H9 (cell line): ENCODE measurements around the gene CFAP141. TPM values are rescaled to one million over a fixed set of nuclear protein-coding genes. Genes with fewer than 3 reads are reported as not detected.

Experiments
- DNase-seq: peaks from one replicate; pipeline ENCODE4 v3.0.0-alpha.2; 2017
- H2AFZ ChIP-seq: one replicate; pipeline ENCODE4 v1.6.1; 2013; ENCODE audit warnings: mild to moderate bottlenecking, low read length, control low read depth, moderate library complexity
- H2AK5ac ChIP-seq: 2 replicates; pipeline ENCODE4 v1.6.1; 2013; ENCODE audit warnings: low read length, control low read depth, mixed read lengths; ENCODE audit not compliant: insufficient read length
- H2BK120ac ChIP-seq: one replicate; pipeline ENCODE4 v1.6.1; 2013; ENCODE audit warnings: low read depth, mild to moderate bottlenecking, low read length, control low read depth, inconsistent platforms; ENCODE audit not compliant: poor library complexity, severe bottlenecking
- H2BK12ac ChIP-seq: 2 replicates; pipeline ENCODE4 v1.6.1; 2013; ENCODE audit warnings: low read length, control low read depth, mixed read lengths, low read depth; ENCODE audit not compliant: insufficient read length
- H2BK15ac ChIP-seq: 2 replicates; pipeline ENCODE4 v1.6.1; 2013; ENCODE audit warnings: low read depth, low read length, control low read depth
- H2BK20ac ChIP-seq: one replicate; pipeline ENCODE4 v1.6.1; 2013; ENCODE audit warnings: low read depth, mild to moderate bottlenecking, low read length, control low read depth, inconsistent platforms; ENCODE audit not compliant: poor library complexity, severe bottlenecking
- H2BK5ac ChIP-seq: 2 replicates; pipeline ENCODE4 v1.6.1; 2013; ENCODE audit warnings: low read length, control low read depth, mixed read lengths; ENCODE audit not compliant: insufficient read length
- H3K14ac ChIP-seq: 2 replicates; pipeline ENCODE4 v1.6.1; 2013; ENCODE audit warnings: low read length, control low read depth; ENCODE audit not compliant: insufficient read depth
- H3K18ac ChIP-seq: 2 replicates; pipeline ENCODE4 v1.6.1; 2013; ENCODE audit warnings: low read depth, mild to moderate bottlenecking, mixed read lengths, low read length, control low read depth; ENCODE audit not compliant: insufficient read length
- H3K23ac ChIP-seq: 2 replicates; pipeline ENCODE4 v1.6.1; 2013; ENCODE audit warnings: low read length, control low read depth, mixed read lengths, low read depth; ENCODE audit not compliant: insufficient read length
- H3K23me2 ChIP-seq: 2 replicates; pipeline ENCODE4 v1.6.1; 2013; ENCODE audit warnings: low read depth, mild to moderate bottlenecking, mixed read lengths, low read length, control low read depth; ENCODE audit not compliant: insufficient read length, poor library complexity, severe bottlenecking
- H3K27ac ChIP-seq: 2 replicates; pipeline ENCODE4 v1.5.1; 2013; ENCODE audit warnings: low read length, control low read depth, mixed read lengths, low read depth; ENCODE audit not compliant: insufficient read length
- H3K27me3 ChIP-seq: 2 replicates; pipeline ENCODE4 v1.6.1; 2013; ENCODE audit warnings: low read length, control low read depth, inconsistent platforms; ENCODE audit not compliant: insufficient read depth
- H3K4ac ChIP-seq: 2 replicates; pipeline ENCODE4 v1.6.1; 2013; ENCODE audit warnings: low read depth, mild to moderate bottlenecking, control low read depth, inconsistent platforms, low read length, moderate library complexity
- H3K4me1 ChIP-seq: 2 replicates; pipeline ENCODE4 v1.6.1; 2013; ENCODE audit warnings: low read length, control low read depth, inconsistent platforms; ENCODE audit not compliant: insufficient read depth
- H3K4me2 ChIP-seq: 2 replicates; pipeline ENCODE4 v1.6.1; 2013; ENCODE audit warnings: low read length, control low read depth, mixed read lengths; ENCODE audit not compliant: insufficient read length, insufficient read depth
- H3K56ac ChIP-seq: 2 replicates; pipeline ENCODE4 v1.6.1; 2013; ENCODE audit warnings: low read depth, mild to moderate bottlenecking, mixed read lengths, low read length, control low read depth; ENCODE audit not compliant: insufficient read length
- H3K79me1 ChIP-seq: 2 replicates; pipeline ENCODE4 v1.6.1; 2013; ENCODE audit warnings: low read depth, mild to moderate bottlenecking, moderate library complexity, low read length, control low read depth, inconsistent platforms; ENCODE audit not compliant: insufficient read depth, poor library complexity, severe bottlenecking
- H3K79me2 ChIP-seq: 2 replicates; pipeline ENCODE4 v1.6.1; 2013; ENCODE audit warnings: low read length, control low read depth, inconsistent platforms; ENCODE audit not compliant: insufficient read depth
- H3K9ac ChIP-seq: 2 replicates; pipeline ENCODE4 v1.6.1; 2013; ENCODE audit warnings: low read length, control low read depth, mixed read lengths; ENCODE audit not compliant: insufficient read length; ENCODE audit errors: extremely low read depth
- H3K9me3 ChIP-seq: one replicate; pipeline ENCODE4 v1.6.1; 2013; ENCODE audit warnings: low read depth, low read length, inconsistent platforms; ENCODE audit not compliant: control insufficient read depth
- H3T11ph ChIP-seq: one replicate; pipeline ENCODE4 v1.6.1; 2013; ENCODE audit warnings: mild to moderate bottlenecking, low read length, control low read depth, inconsistent platforms
- H4K20me1 ChIP-seq: one replicate; pipeline ENCODE4 v1.6.1; 2013; ENCODE audit not compliant: control insufficient read depth, insufficient read length, insufficient read depth
- H4K5ac ChIP-seq: 2 replicates; pipeline ENCODE4 v1.6.1; 2013; ENCODE audit warnings: low read depth, mild to moderate bottlenecking, mixed read lengths, low read length, control low read depth; ENCODE audit not compliant: insufficient read length
- H4K8ac ChIP-seq: replicated peaks from 2 replicates; pipeline ENCODE4 v1.6.1; 2013; ENCODE audit warnings: low read length, control low read depth, mixed read lengths, low read depth; ENCODE audit not compliant: insufficient read length
- H4K91ac ChIP-seq: 2 replicates; pipeline ENCODE4 v1.6.1; 2013; ENCODE audit warnings: low read depth, mild to moderate bottlenecking, moderate library complexity, mixed read lengths, low read length, control low read depth; ENCODE audit not compliant: insufficient read length
- H3K27ac Mint-ChIP-seq, 3 experiments: 2 replicates in 2 of 3; 3 replicates in 1 of 3; pipeline ENCODE4 v1.8.0; 2020 to 2021; ENCODE audit warnings: mixed read lengths in 3 of 3, mild to moderate bottlenecking in 1 of 3, moderate library complexity in 1 of 3
- H3K27me3 Mint-ChIP-seq: 2 replicates; pipeline ENCODE4 v1.8.0; 2021; ENCODE audit warnings: low read depth, mild to moderate bottlenecking, moderate library complexity, mixed read lengths
- H3K36me3 Mint-ChIP-seq, 3 experiments: 2 replicates in 2 of 3; 3 replicates in 1 of 3; pipeline ENCODE4 v1.8.0; 2020 to 2021; ENCODE audit warnings: low read depth in 3 of 3, mixed read lengths in 3 of 3; ENCODE audit not compliant: insufficient read depth in 1 of 3
- H3K4me1 Mint-ChIP-seq, 2 experiments: 2 replicates each; pipeline ENCODE4 v1.8.0; 2020; ENCODE audit warnings: mixed read lengths in 2 of 2
- H3K4me3 Mint-ChIP-seq, 2 experiments: 2 replicates in 1 of 2; 3 replicates in 1 of 2; pipeline ENCODE4 v1.8.0; 2020 to 2021; ENCODE audit warnings: mild to moderate bottlenecking in 2 of 2, mixed read lengths in 2 of 2, moderate library complexity in 1 of 2
- H3K9me3 Mint-ChIP-seq, 2 experiments: 2 replicates in 1 of 2; 3 replicates in 1 of 2; pipeline ENCODE4 v1.8.0; 2020; ENCODE audit warnings: mild to moderate bottlenecking in 2 of 2, mixed read lengths in 2 of 2, moderate library complexity in 1 of 2
- CTCF ChIP-seq: fragments of 200-600 bp; sonication (generic); conservative IDR thresholded peaks from 3 replicates; pipeline ENCODE4 v1.8.0; 2021; ENCODE audit warnings: antibody characterized with exemption, mild to moderate bottlenecking
- WGBS: extraction: QIAGEN DNeasy Blood & Tissue Kit; methylation state at CpG from one replicate; pipeline ENCODE4 v1.1.7; 2013; ENCODE audit warnings: missing lambda C conversion rate, low lambda C conversion rate, mixed read lengths; ENCODE audit not compliant: insufficient read length; ENCODE audit errors: extremely low coverage; 5-methylcytosine and 5-hydroxymethylcytosine counted together
- total RNA-seq: library from RNA; stranded (reverse); gene quantifications from 2 replicates; pipeline ENCODE4 v1.2.1, GENCODE V29; 2021

CFAP141 gene
- total RNA-seq, 1 experiment from 2014 or later, result not detected

GRCh38 chr1:154218545-154218944 is 12.4 kb upstream of the CFAP141 start:
- Histone ChIP-seq H3K27me3 (no peaks in the 10 kb centered on the region), H2BK15ac (no peak overlapping the region), H2AFZ (no peak overlapping the region), H4K8ac (no peak overlapping the region), H3K18ac (no peak overlapping the region), H3K14ac (no peak overlapping the region), H4K5ac (no peak overlapping the region), H2AK5ac (no peak overlapping the region), H3K79me2 (peaks cover 39% of the 10 kb centered on the region), H3K79me1 (no peaks in the 10 kb centered on the region), H3K23ac (no peak overlapping the region), H3K27ac (no peak overlapping the region), H3K23me2 (peaks cover 14% of the 10 kb centered on the region), H2BK5ac (no peak overlapping the region), H4K91ac (no peak overlapping the region), H2BK120ac (no peak overlapping the region), H3K4me2 (peak overlapping the region; percentile 95), H3K9me3 (no peaks in the 10 kb centered on the region), H3K9ac (no peak overlapping the region), H4K20me1 (no peaks in the 10 kb centered on the region), H3T11ph (no peak overlapping the region), H3K4ac (no peak overlapping the region), H2BK12ac (no peak overlapping the region), H2BK20ac (no peak overlapping the region), H3K56ac (no peak overlapping the region), H3K4me1 (peaks cover 2% of the 10 kb centered on the region; the same call in 1 of the 2 replicates)
- H3K4me1 Mint-ChIP-seq, result peaks cover 31 to 32% of the 10 kb centered on the region in 2 experiments
- no CpG with 5 or more reads among the region's 3 CpGs for WGBS
- peak overlapping the region in 2 of 3 experiments; percentile 26 to 68; a peak in 4 of 7 replicates for H3K27ac Mint-ChIP-seq
- peaks cover 46 to 66% (median 64%) of the 10 kb centered on the region in 3 experiments for H3K36me3 Mint-ChIP-seq
- TF ChIP-seq CTCF, result no peak
- peak overlapping the region; percentile 95 to 96 for H3K4me3 Mint-ChIP-seq
- DNase-seq, result no peak
- H3K27me3 Mint-ChIP-seq, result no peaks in the 10 kb centered on the region
- peaks cover 0 to 5% of the 10 kb centered on the region in 2 experiments; a peak in 1 of 5 replicates for H3K9me3 Mint-ChIP-seq
